ENCODE results near the gene OGA. TPM values are rescaled to one million over a fixed set of nuclear protein-coding genes. Genes with fewer than 3 reads are reported as not detected.
A peak's percentile ranks its signal among the peaks of the same experiment; 100 is the strongest.

The OGA gene
- 100 to 1,000 TPM in 1 of 2 donors, 10 to 100 TPM in 1; 83.3 to 110 TPM for total RNA-seq

DNA sequence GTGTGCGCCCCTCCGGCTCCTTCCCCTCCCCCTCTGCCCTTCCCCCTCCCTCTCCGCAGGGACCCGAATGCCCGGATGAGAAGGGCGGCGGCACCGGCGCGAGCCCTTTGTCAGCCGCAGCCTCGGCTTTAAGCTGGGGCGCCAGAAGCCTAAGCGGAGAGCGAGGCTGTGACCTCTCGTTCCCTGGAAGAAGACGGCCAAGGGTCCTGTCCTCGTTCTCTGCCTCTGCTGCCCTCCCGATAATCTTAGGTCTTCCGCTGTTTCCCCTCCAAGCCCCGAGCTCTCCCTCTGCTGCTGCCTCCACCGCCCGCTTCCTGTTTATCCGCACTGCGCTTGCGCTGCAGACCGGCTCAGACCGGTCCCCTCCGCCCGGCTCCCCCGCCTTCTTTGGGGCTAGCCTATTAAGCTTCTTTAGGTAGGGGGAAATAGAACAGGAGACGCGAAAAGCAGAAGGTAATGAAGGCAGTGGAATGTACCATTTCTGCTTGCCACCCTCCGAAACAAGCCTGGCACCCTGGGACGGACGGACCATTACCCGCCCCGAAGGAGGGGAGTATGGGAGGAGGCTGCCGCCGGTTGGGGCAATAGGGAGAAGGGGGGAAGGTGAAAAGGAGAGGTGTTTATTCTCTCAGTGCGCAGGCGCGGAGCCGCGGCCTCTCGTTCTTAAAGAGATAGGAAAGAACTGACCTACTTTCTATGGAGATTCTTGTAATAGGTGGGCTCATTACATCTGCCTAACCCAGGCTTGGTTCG lies at the start of gene OGA:
TSS of gene OGA (minus strand) at position 326 of the 753 bp plus-strand sequence. CDS start 422 bp downstream, outside the sequence.
- H3K27me3 ChIP-seq = no peaks in the 10 kb centered on the region
- peak; percentile 98 to 99 (median 99) for DNase-seq
- H3K4me1 ChIP-seq = peaks cover 29% of the 10 kb centered on the region
- 0% methylated on average over 43 to 47 of the region's 47 CpGs for WGBS, 2 donors
- peak; percentile 98 for ATAC-seq
- TF ChIP-seq, protein P1, sequence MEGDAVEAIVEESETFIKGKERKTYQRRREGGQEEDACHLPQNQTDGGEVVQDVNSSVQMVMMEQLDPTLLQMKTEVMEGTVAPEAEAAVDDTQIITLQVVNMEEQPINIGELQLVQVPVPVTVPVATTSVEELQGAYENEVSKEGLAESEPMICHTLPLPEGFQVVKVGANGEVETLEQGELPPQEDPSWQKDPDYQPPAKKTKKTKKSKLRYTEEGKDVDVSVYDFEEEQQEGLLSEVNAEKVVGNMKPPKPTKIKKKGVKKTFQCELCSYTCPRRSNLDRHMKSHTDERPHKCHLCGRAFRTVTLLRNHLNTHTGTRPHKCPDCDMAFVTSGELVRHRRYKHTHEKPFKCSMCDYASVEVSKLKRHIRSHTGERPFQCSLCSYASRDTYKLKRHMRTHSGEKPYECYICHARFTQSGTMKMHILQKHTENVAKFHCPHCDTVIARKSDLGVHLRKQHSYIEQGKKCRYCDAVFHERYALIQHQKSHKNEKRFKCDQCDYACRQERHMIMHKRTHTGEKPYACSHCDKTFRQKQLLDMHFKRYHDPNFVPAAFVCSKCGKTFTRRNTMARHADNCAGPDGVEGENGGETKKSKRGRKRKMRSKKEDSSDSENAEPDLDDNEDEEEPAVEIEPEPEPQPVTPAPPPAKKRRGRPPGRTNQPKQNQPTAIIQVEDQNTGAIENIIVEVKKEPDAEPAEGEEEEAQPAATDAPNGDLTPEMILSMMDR (IDR thresholded peaks at IDR 0.05) = peak in 1 of 7 experiments; percentile 19
- TF ChIP-seq POLR2A (IDR thresholded peaks at IDR 0.05) = peak; percentile 80 to 98 (median 93)
- intact Hi-C loops (cut with DNase I) = no loop called here
- H3K4me3 ChIP-seq = peak within 1 kb of the TSS; percentile 97 to 98
- H3K27ac ChIP-seq = peak within 1 kb of the TSS; percentile 71 to 91 (median 80)
- H3K36me3 ChIP-seq (replicated peaks in 1 of 2; ENCODE audit: insufficient read depth in 1 of 2, low read depth in 2 of 2) = no peaks in the 10 kb centered on the region
- H3K9me3 ChIP-seq = no peaks in the 10 kb centered on the region

DNA sequence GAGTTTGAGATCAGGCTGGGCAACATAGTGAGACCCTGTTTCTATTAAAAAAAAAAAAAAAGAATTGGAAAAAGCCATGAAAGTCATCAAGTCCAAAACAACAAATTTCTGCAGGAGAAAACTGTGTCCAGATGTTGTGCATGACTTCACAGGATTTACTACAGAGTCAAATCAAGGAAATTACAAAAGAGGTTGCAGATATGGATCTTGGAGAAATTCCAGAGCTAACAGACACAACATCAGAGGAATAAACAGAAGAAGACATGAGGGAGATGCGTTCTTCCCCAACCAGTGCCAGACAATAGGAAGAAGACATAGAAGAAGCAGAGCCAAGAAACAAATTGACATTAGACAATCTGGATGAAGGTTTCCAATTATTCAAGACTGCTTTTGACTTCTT lies 49.7 kb upstream of the OGA start:
- intact Hi-C loops (cut with DNase I) = no loop called here
- ATAC-seq (no peak), DNase-seq (no peak)
- H3K27ac ChIP-seq = no peak overlapping the region
- TF ChIP-seq POLR2A (IDR thresholded peaks at IDR 0.05) = no peak
- TF ChIP-seq, protein P1 (IDR thresholded peaks at IDR 0.05) = no peak
- no peaks in the 10 kb centered on the region for H3K36me3 ChIP-seq (replicated peaks in 1 of 2; ENCODE audit: insufficient read depth in 1 of 2, low read depth in 2 of 2)
- no peak overlapping the region for H3K4me3 ChIP-seq
- 61 to 75% methylated on average over 1 of the region's 1 CpG for WGBS, 2 donors
- H3K27me3 ChIP-seq = no peaks in the 10 kb centered on the region
- no peaks in the 10 kb centered on the region for H3K4me1 ChIP-seq
- no peaks in the 10 kb centered on the region for H3K9me3 ChIP-seq

DNA sequence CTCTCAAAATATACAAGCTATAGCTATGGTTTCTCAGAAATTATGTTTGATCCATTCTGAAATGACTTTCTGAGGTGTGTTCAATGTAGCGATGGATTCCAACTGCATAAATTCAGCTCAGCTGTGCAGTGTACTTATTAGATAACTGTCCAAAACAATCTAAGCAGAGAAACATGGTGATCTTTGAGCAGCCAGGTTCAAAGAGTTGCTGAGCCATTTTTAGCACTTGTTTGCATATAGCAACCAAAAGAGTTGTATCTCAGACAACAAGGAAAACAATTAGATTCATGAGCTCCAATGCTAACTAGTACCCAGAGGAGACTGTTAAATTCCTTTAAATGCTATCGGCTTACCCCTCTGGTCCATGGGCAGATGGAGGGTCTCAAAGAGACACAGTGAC lies 41.3 kb upstream of the OGA start:
- H3K9me3 ChIP-seq = no peaks in the 10 kb centered on the region
- intact Hi-C loops (cut with DNase I) = no loop called here
- H3K27me3 ChIP-seq = no peaks in the 10 kb centered on the region
- 92 to 100% methylated on average over 2 of the region's 2 CpGs for WGBS, 2 donors
- no peak overlapping the region for H3K27ac ChIP-seq
- no peak overlapping the region for H3K4me3 ChIP-seq
- no peak for ATAC-seq
- peaks cover 7% of the 10 kb centered on the region for H3K4me1 ChIP-seq
- TF ChIP-seq, protein P1 (IDR thresholded peaks at IDR 0.05) = no peak
- TF ChIP-seq POLR2A (IDR thresholded peaks at IDR 0.05) = no peak
- no peaks in the 10 kb centered on the region for H3K36me3 ChIP-seq (replicated peaks in 1 of 2; ENCODE audit: insufficient read depth in 1 of 2, low read depth in 2 of 2)
- no peak for DNase-seq

DNA sequence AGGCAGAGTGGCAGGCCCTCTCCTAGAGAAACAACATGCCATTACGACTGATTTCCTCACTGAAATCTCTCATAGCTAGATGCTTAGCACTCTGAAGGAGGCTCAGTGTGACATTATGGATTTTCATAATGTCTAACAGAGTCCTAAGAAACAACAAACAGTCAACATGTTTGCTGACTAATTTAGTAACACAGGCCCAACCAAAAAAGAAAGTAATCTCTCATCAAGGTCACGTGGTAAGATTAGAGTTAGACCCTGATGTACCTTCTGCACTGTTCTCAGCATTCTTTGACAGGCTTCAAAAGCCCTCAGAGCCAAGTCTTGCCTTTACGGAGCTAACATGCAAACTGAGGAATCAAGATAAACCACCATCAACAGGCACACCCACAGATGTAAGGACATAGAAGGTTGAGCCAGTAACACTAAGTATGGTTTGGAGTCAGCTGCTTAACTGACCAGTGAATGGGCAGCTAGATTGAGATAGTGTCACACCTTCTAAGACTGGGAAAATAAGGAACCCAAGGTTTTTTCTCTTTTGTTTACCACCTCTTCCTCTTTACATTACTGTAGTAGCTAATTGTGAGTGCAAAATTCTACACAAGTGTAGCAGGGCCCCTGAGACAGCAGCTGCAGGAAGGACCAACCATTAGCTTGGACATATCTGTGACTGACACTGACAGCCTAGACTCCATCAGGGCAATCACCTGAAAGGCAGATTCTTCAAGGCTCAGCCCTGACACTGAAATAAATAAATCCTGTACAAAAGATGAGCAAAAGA lies 40.7 kb upstream of the OGA start:
- WGBS, 2 donors = 22 to 45% methylated on average over 3 of the region's 3 CpGs
- H3K27me3 ChIP-seq = no peaks in the 10 kb centered on the region
- TF ChIP-seq, protein P1 (IDR thresholded peaks at IDR 0.05) = no peak
- TF ChIP-seq POLR2A (IDR thresholded peaks at IDR 0.05) = no peak

More for the DNA sequence above, 40.7 kb upstream of the OGA start:
- peaks cover 7% of the 10 kb centered on the region for H3K4me1 ChIP-seq
- intact Hi-C loops (cut with DNase I) = no loop called here
- no peak for DNase-seq
- ATAC-seq = no peak
- H3K27ac ChIP-seq = no peak overlapping the region
- H3K36me3 ChIP-seq (replicated peaks in 1 of 2; ENCODE audit: insufficient read depth in 1 of 2, low read depth in 2 of 2) = no peaks in the 10 kb centered on the region
- H3K9me3 ChIP-seq = no peaks in the 10 kb centered on the region
- no peak overlapping the region for H3K4me3 ChIP-seq
